K562 (cell line): ENCODE data around the gene R3HDM1. TPM values are rescaled to one million over a fixed set of nuclear protein-coding genes. Genes with fewer than 3 reads are reported as not detected.
A peak's percentile ranks its signal among the peaks of the same experiment; 100 is the strongest.

ENCODE experiments used
- AFF4 ChIP-seq: sonication (generic); formaldehyde crosslinking; IDR thresholded peaks from 2 replicates; pipeline ENCODE4 v1.8.0; 2023; ENCODE audit warnings: mild to moderate bottlenecking, missing genetic modification reagents
- CHAMP1 ChIP-seq: fragments of 450-650 bp; IDR thresholded peaks from 2 replicates; pipeline ENCODE4 v1.6.1; 2016; ENCODE audit warnings: mild to moderate bottlenecking
- EP300 ChIP-seq: IDR thresholded peaks from 2 replicates; pipeline ENCODE4 v1.6.1; 2012; ENCODE audit warnings: low read length, improper control_type of control experiment
- GABPB1 ChIP-seq: sonication (generic); formaldehyde crosslinking; IDR thresholded peaks from 2 replicates; pipeline ENCODE4 v1.8.0; 2022; ENCODE audit warnings: mild to moderate bottlenecking, missing genetic modification reagents
- GTF2B ChIP-seq: IDR thresholded peaks from 2 replicates; pipeline ENCODE4 v1.6.1; 2011; ENCODE audit not compliant: insufficient read length; ENCODE audit errors: extremely low read depth
- LEF1 ChIP-seq: fragments of 450-650 bp; IDR thresholded peaks from 2 replicates; pipeline ENCODE4 v1.6.1; 2016; ENCODE audit warnings: mild to moderate bottlenecking
- MYC ChIP-seq, 2 experiments: fragments of 250-450 bp in 1 of 2; sonication (Bioruptor Pico) in 1 of 2; IDR thresholded peaks; 2 replicates each; pipeline versions ENCODE4 v1.5.1 to v1.6.1; 2012 to 2021; ENCODE audit warnings: low read depth in 2 of 2, borderline replicate concordance in 1 of 2, improper control_type of control experiment in 1 of 2, low read length in 1 of 2, mild to moderate bottlenecking in 1 of 2, moderate library complexity in 1 of 2
- NRF1 ChIP-seq, 2 experiments: fragments of 450-650 bp; IDR thresholded peaks in 1 of 2; conservative IDR thresholded peaks in 1 of 2; 2 replicates each; pipeline ENCODE4 v1.6.1; 2014; ENCODE audit warnings: mild to moderate bottlenecking in 2 of 2
- SFPQ ChIP-seq: fragments of 200-400 bp; formaldehyde crosslinking; IDR thresholded peaks from 2 replicates; pipeline ENCODE4 v1.6.1; 2017; ENCODE audit warnings: mild to moderate bottlenecking, low read depth, low read length, moderate library complexity
- ZKSCAN8 ChIP-seq: fragments of 200-800 bp; sonication (Bioruptor generic); IDR thresholded peaks from 2 replicates; pipeline ENCODE4 v1.6.1; 2016; ENCODE audit warnings: missing genetic modification characterization, missing compliant biosample characterization
- ZNF174 ChIP-seq: fragments of 250-450 bp; sonication (Bioruptor Pico); IDR thresholded peaks from 2 replicates; pipeline ENCODE4 v1.4.0; 2020; ENCODE audit warnings: mild to moderate bottlenecking
- ZNF277 ChIP-seq: fragments of 250-450 bp; sonication (Bioruptor Pico); IDR thresholded peaks from 2 replicates; pipeline ENCODE4 v1.8.0; 2022; ENCODE audit warnings: inconsistent platforms, mild to moderate bottlenecking, moderate library complexity, borderline replicate concordance
- polyA plus RNA-seq, 8 experiments: library from polyadenylated mRNA; depleted of rRNA in 4 of 8; stranded (reverse) in 5 of 8; unstranded in 3 of 8; fragments of >200 nt; fragmentation: Nextera tagmentation in 2 of 8; fragmentation: Illumina TruSeq in 1 of 8; extraction: Ambion mirVana in 2 of 8; extraction: Trizol in 1 of 8; gene quantifications; 2 replicates each; pipeline versions ENCODE4 v1.2.1 to v1.2.3, GENCODE V29; 2011 to 2014; ENCODE audit warnings: inconsistent platforms in 1 of 8, missing spikeins in 1 of 8
- total RNA-seq, 7 experiments: library from RNA; depleted of rRNA in 6 of 7; stranded (reverse); fragments of >200 nt in 6 of 7; fragmentation: Illumina TruSeq in 2 of 7; extraction: Trizol in 2 of 7; gene quantifications; 2 replicates each; pipeline versions ENCODE4 v1.2.1 to v1.2.3, GENCODE V29; 2011 to 2021; ENCODE audit warnings: low replicate concordance in 1 of 7

Gene R3HDM1
- total and polyA plus RNA-seq, 9 of the 15 experiments (the other 6 are each of a cell fraction or from before 2014, with no cell fraction given), result 12.4 to 89.4 (median 31.0) TPM

GRCh38 chr2:135530313-135531230, 712 bp upstream of the R3HDM1 start, which contains the start of gene ZRANB3 (continued):
- TF ChIP-seq AFF4 (CRISPR knock-in tag), result no peak
- peak; percentile 89 for TF ChIP-seq MYC (IDR thresholded peaks at IDR 0.05; ENCODE audit: low read depth, low read length)
- TF ChIP-seq MYC (CRISPR knock-in tag; IDR thresholded peaks at IDR 0.05; ENCODE audit: borderline replicate concordance, low read depth), result no peak
- peak; percentile 88 for TF ChIP-seq GABPB1 (CRISPR knock-in tag)
- no peak for TF ChIP-seq ZKSCAN8 (CRISPR knock-in tag)
- no peak for TF ChIP-seq EP300
- TF ChIP-seq NRF1 (conservative IDR thresholded peaks at IDR 0.05 in 1 of 2, IDR thresholded peaks at IDR 0.05 in 1 of 2), result peak in 1 of 2 experiments; percentile 30; a peak in 2 of 4 replicates
- no peak for TF ChIP-seq ZNF174 (CRISPR knock-in tag)
- no peak for TF ChIP-seq SFPQ
- TF ChIP-seq GTF2B, result no peak
- no peak for TF ChIP-seq ZNF277 (CRISPR knock-in tag)
- TF ChIP-seq LEF1, result no peak
- TF ChIP-seq CHAMP1, result no peak
